Testis (tissue), 3 donors: ENCODE results near the gene KLK10. TPM values are rescaled to one million over a fixed set of nuclear protein-coding genes. Genes with fewer than 3 reads are reported as not detected.
A peak's percentile ranks its signal among the peaks of the same experiment; 100 is the strongest.
"Not testable (repeated sequence)": the region's sequence is repeated elsewhere in the genome, so short reads cannot be mapped to it uniquely, and the experiment has no call there.

Experiments
- DNase-seq: peaks from one replicate; pipeline ENCODE4 v3.0.0-alpha.2; 2019
- H3K27ac ChIP-seq, 2 donors: fragments of 200-600 bp; sonication (generic); one replicate each; pipeline ENCODE4 v1.5.1; 2019
- H3K27me3 ChIP-seq: fragments of 200-600 bp; sonication (generic); one replicate; pipeline ENCODE4 v1.5.1; 2019
- H3K36me3 ChIP-seq: fragments of 200-600 bp; sonication (generic); one replicate; pipeline ENCODE4 v1.5.1; 2017; ENCODE audit warnings: low read depth; ENCODE audit errors: missing control alignments
- H3K4me1 ChIP-seq: fragments of 200-600 bp; sonication (generic); one replicate; pipeline ENCODE4 v1.5.1; 2019
- H3K4me3 ChIP-seq, 2 donors: fragments of 200-600 bp; sonication (generic); one replicate each; pipeline ENCODE4 v1.5.1; 2017 to 2019
- H3K9me3 ChIP-seq: fragments of 200-600 bp; sonication (generic); one replicate; pipeline ENCODE4 v1.5.1; 2017
- CTCF ChIP-seq, 3 experiments: fragments of 450-650 bp in 2 of 3; fragments of 200-600 bp in 1 of 3; sonication (generic) in 1 of 3; IDR thresholded peaks; one replicate each; pipeline ENCODE4 v1.5.1; 2016 to 2019; ENCODE audit warnings: antibody characterized with exemption in 3 of 3, mild to moderate bottlenecking in 2 of 3, moderate library complexity in 1 of 3
- POLR2A ChIP-seq: fragments of 450-650 bp; IDR thresholded peaks from one replicate; pipeline ENCODE4 v1.6.1; 2017; ENCODE audit warnings: antibody characterized with exemption, mild to moderate bottlenecking, moderate library complexity
- WGBS, 2 donors: methylation state at CpG; one replicate each; pipeline ENCODE4 v1.1.5; 2018; 5-methylcytosine and 5-hydroxymethylcytosine counted together
- intact Hi-C: fragments of 100-400 bp; cut with DNase I; formaldehyde crosslinking; loops from one replicate; pipeline ENCODE4 v1.15.1; 2023; ENCODE audit warnings: low total_unique reads
- polyA plus RNA-seq: library from polyadenylated mRNA; stranded (reverse); fragments of 350-450 nt; fragmentation: Illumina TruSeq; extraction: RNeasy Lipid Tissue Mini Kit (QIAGEN cat#74804); gene quantifications from one replicate; pipeline ENCODE4 v1.2.3, GENCODE V29; 2014; ENCODE audit warnings: low read depth, low replicate concordance; ENCODE audit not compliant: insufficient read depth
- total RNA-seq, 2 donors: library from RNA; depleted of rRNA; stranded (reverse); fragments of >200 nt; gene quantifications; one replicate each; pipeline ENCODE4 v1.2.3, GENCODE V29; 2016

KLK10 gene
- total and polyA plus RNA-seq, 3 donors from 2014 or later: 9.2 to 15.7 (median 15.6) TPM

- intact Hi-C loops: no loop called here
- H3K4me1 ChIP-seq: no peaks in the 10 kb centered on the region
- no peaks in the 10 kb centered on the region for H3K36me3 ChIP-seq
- H3K27me3 ChIP-seq: no peaks in the 10 kb centered on the region
- no peaks in the 10 kb centered on the region for H3K9me3 ChIP-seq
- TF ChIP-seq POLR2A: no peak
- no peak for TF ChIP-seq CTCF (IDR thresholded peaks at IDR 0.05)
- no peak overlapping the region for H3K27ac ChIP-seq
- no peak for DNase-seq
- 66 to 74% methylated on average over 5 of the region's 5 CpGs for WGBS, 2 donors
- H3K4me3 ChIP-seq: no peak overlapping the region
These were observed 21.4 kb downstream of the KLK10 start for GRCh38 chr19:50998061-50998460.

GRCh38 chr19:50994129-50994528 lies 25.4 kb downstream of the KLK10 start:
- H3K27ac ChIP-seq: no peak overlapping the region
- no peaks in the 10 kb centered on the region for H3K36me3 ChIP-seq
- 65 to 81% methylated on average over 2 of the region's 2 CpGs for WGBS, 2 donors
- H3K9me3 ChIP-seq: no peaks in the 10 kb centered on the region
- TF ChIP-seq POLR2A (no peak), CTCF (IDR thresholded peaks at IDR 0.05) (no peak)
- H3K27me3 ChIP-seq: no peaks in the 10 kb centered on the region
- no peak overlapping the region for H3K4me3 ChIP-seq
- intact Hi-C loops: no loop called here
- no peaks in the 10 kb centered on the region for H3K4me1 ChIP-seq
- DNase-seq: peak; percentile 59

GRCh38 chr19:50992666-50993035 lies 26.9 kb downstream of the KLK10 start:
- intact Hi-C loops: no loop called here
- H3K4me3 ChIP-seq: no peak overlapping the region
- DNase-seq: no peak

GRCh38 chr19:50984416-50984815 lies 35.1 kb downstream of the KLK10 start:
- H3K27me3 ChIP-seq, DNase-seq, H3K36me3 ChIP-seq, H3K4me3 ChIP-seq, H3K27ac ChIP-seq, intact Hi-C loops, H3K4me1 ChIP-seq, H3K9me3 ChIP-seq: not testable (repeated sequence)
- 52 to 63% methylated on average over 7 to 14 of the region's 14 CpGs for WGBS, 2 donors

More at GRCh38 chr19:50992666-50993035, 26.9 kb downstream of the KLK10 start:
- Histone ChIP-seq H3K27ac (no peak overlapping the region), H3K27me3 (no peaks in the 10 kb centered on the region), H3K36me3 (no peaks in the 10 kb centered on the region), H3K9me3 (no peaks in the 10 kb centered on the region), H3K4me1 (no peaks in the 10 kb centered on the region)
- WGBS, 2 donors: 61 to 75% methylated on average over 2 of the region's 2 CpGs
- TF ChIP-seq POLR2A (no peak), CTCF (IDR thresholded peaks at IDR 0.05) (no peak)

- no peaks in the 10 kb centered on the region for H3K36me3 ChIP-seq
- no peak within 1 kb of the TSS for H3K27ac ChIP-seq
- H3K4me1 ChIP-seq: peaks cover 3% of the 10 kb centered on the region
- no peaks in the 10 kb centered on the region for H3K27me3 ChIP-seq
- no peak for TF ChIP-seq POLR2A
- TF ChIP-seq CTCF (IDR thresholded peaks at IDR 0.05): no peak
- DNase-seq: no peak
- peak within 1 kb of the TSS in 1 of 2 donors; percentile 7 for H3K4me3 ChIP-seq
- intact Hi-C loops: no loop called here
- WGBS, 2 donors: 8 to 10% methylated on average over 11 to 28 of the region's 28 CpGs
- no peaks in the 10 kb centered on the region for H3K9me3 ChIP-seq
These were observed 35.8 kb downstream of the KLK10 start, which contains the start of gene KLK7 for GRCh38 chr19:50983625-50984292. Gene KLK7, minus strand, starts transcription at chr19:50983917. Its CDS starts 1,518 bp downstream, at chr19:50982399.
